Measurements from ENCODE around the gene TKTL1.

TKTL1 gene

GRCh38 chrX:154373340-154374306 is 78.0 kb downstream of the TKTL1 start:
- Histone ChIP-seq H3K4me3 (ENCODE audit: low read length) (peak overlapping the region; percentile 68), H3K27me3 (ENCODE audit: control insufficient read depth, low read length) (peaks cover 8% of the 10 kb centered on the region; the same call in 1 of the 2 replicates), H3K36me3 (ENCODE audit: control insufficient read depth, low read length) (no peaks in the 10 kb centered on the region; the same call in 1 of the 2 replicates), H3F3A (ENCODE audit: control insufficient read depth, insufficient read depth) (no peaks in the 10 kb centered on the region), H3K4me2 (ENCODE audit: low read length) (peak overlapping the region; percentile 76), H3K9me3 (ENCODE audit: control insufficient read depth, insufficient read depth, low read length) (no peaks in the 10 kb centered on the region), H3K9me2 (replicated peaks; ENCODE audit: control insufficient read depth, low read length) (no peaks in the 10 kb centered on the region), H4K20me1 (ENCODE audit: control insufficient read depth, insufficient read depth, low read depth, low read length) (no peaks in the 10 kb centered on the region), H3K79me2 (ENCODE audit: control insufficient read depth, low read length) (peaks cover 23% of the 10 kb centered on the region), H3K4me1 (ENCODE audit: control insufficient read depth, low read length) (peaks cover 64% of the 10 kb centered on the region), H3K27ac (ENCODE audit: low read depth, low read length) (no peak overlapping the region)
- TF ChIP-seq, protein P1, sequence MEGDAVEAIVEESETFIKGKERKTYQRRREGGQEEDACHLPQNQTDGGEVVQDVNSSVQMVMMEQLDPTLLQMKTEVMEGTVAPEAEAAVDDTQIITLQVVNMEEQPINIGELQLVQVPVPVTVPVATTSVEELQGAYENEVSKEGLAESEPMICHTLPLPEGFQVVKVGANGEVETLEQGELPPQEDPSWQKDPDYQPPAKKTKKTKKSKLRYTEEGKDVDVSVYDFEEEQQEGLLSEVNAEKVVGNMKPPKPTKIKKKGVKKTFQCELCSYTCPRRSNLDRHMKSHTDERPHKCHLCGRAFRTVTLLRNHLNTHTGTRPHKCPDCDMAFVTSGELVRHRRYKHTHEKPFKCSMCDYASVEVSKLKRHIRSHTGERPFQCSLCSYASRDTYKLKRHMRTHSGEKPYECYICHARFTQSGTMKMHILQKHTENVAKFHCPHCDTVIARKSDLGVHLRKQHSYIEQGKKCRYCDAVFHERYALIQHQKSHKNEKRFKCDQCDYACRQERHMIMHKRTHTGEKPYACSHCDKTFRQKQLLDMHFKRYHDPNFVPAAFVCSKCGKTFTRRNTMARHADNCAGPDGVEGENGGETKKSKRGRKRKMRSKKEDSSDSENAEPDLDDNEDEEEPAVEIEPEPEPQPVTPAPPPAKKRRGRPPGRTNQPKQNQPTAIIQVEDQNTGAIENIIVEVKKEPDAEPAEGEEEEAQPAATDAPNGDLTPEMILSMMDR (IDR thresholded peaks at IDR 0.05; ENCODE audit: low read depth, low read length, poor library complexity, severe bottlenecking), result peak; percentile 85
- no peak for TF ChIP-seq EZH2phosphoT487 (IDR thresholded peaks at IDR 0.05; ENCODE audit: borderline replicate concordance, low read length)

GRCh38 chrX:154374313-154375155 is 78.9 kb downstream of the TKTL1 start, which contains the start of gene FLNA:
TSS of gene FLNA (minus strand) at chrX:154374634. CDS start at chrX:154371245, 3,389 bp downstream.
- peaks cover 56% of the 10 kb centered on the region for H3K4me1 ChIP-seq (ENCODE audit: control insufficient read depth, low read length)
- H3K27ac ChIP-seq (ENCODE audit: low read depth, low read length), result no peak within 1 kb of the TSS
- H3K9me3 ChIP-seq (ENCODE audit: control insufficient read depth, insufficient read depth, low read length), result no peaks in the 10 kb centered on the region
- TF ChIP-seq EZH2phosphoT487 (IDR thresholded peaks at IDR 0.05; ENCODE audit: borderline replicate concordance, low read length), result no peak
- TF ChIP-seq, protein P1 (IDR thresholded peaks at IDR 0.05; ENCODE audit: low read depth, low read length, poor library complexity, severe bottlenecking), result no peak
- H3K27me3 ChIP-seq (ENCODE audit: control insufficient read depth, low read length), result peaks cover 8% of the 10 kb centered on the region; the same call in 1 of the 2 replicates
- no peaks in the 10 kb centered on the region for H3K9me2 ChIP-seq (replicated peaks; ENCODE audit: control insufficient read depth, low read length)
- peak within 1 kb of the TSS; percentile 76 for H3K4me2 ChIP-seq (ENCODE audit: low read length)
- peak within 1 kb of the TSS; percentile 68 for H3K4me3 ChIP-seq (ENCODE audit: low read length)
- H3F3A ChIP-seq (ENCODE audit: control insufficient read depth, insufficient read depth), result no peaks in the 10 kb centered on the region
- H3K36me3 ChIP-seq (ENCODE audit: control insufficient read depth, low read length), result no peaks in the 10 kb centered on the region; the same call in 1 of the 2 replicates
- peaks cover 18% of the 10 kb centered on the region for H3K79me2 ChIP-seq (ENCODE audit: control insufficient read depth, low read length)
- H4K20me1 ChIP-seq (ENCODE audit: control insufficient read depth, insufficient read depth, low read depth, low read length), result no peaks in the 10 kb centered on the region

GRCh38 chrX:154375156-154375504 is 79.5 kb downstream of the TKTL1 start:
- peaks cover 3% of the 10 kb centered on the region for H3K36me3 ChIP-seq (ENCODE audit: control insufficient read depth, low read length)
- no peaks in the 10 kb centered on the region for H3K9me3 ChIP-seq (ENCODE audit: control insufficient read depth, insufficient read depth, low read length)
- no peaks in the 10 kb centered on the region for H3K9me2 ChIP-seq (replicated peaks; ENCODE audit: control insufficient read depth, low read length)
- peaks cover 54% of the 10 kb centered on the region for H3K4me1 ChIP-seq (ENCODE audit: control insufficient read depth, low read length)
- peaks cover 8% of the 10 kb centered on the region; the same call in 1 of the 2 replicates for H3K27me3 ChIP-seq (ENCODE audit: control insufficient read depth, low read length)
- no peaks in the 10 kb centered on the region for H3F3A ChIP-seq (ENCODE audit: control insufficient read depth, insufficient read depth)
- H3K4me3 ChIP-seq (ENCODE audit: low read length), result peak overlapping the region; percentile 68
- no peaks in the 10 kb centered on the region for H4K20me1 ChIP-seq (ENCODE audit: control insufficient read depth, insufficient read depth, low read depth, low read length)
- peaks cover 18% of the 10 kb centered on the region for H3K79me2 ChIP-seq (ENCODE audit: control insufficient read depth, low read length)
- no peak overlapping the region for H3K27ac ChIP-seq (ENCODE audit: low read depth, low read length)
- H3K4me2 ChIP-seq (ENCODE audit: low read length), result peak overlapping the region; percentile 76
- TF ChIP-seq, protein P1 (IDR thresholded peaks at IDR 0.05; ENCODE audit: low read depth, low read length, poor library complexity, severe bottlenecking), result no peak
- TF ChIP-seq EZH2phosphoT487 (IDR thresholded peaks at IDR 0.05; ENCODE audit: borderline replicate concordance, low read length), result no peak

Data from DOHH2 (cell line).